HEK293T (cell line): ENCODE data around the gene PTEN.

Experiments used
- CTCF ChIA-PET: fragments of 350-600 bp; formaldehyde crosslinking; extraction: SDS; loops from one replicate; lab custom pipeline; 2021; ENCODE audit warnings: antibody characterized with exemption, inconsistent platforms; lab: Yijun Ruan, JAX
- POLR2A ChIA-PET: fragments of 350-600 bp; formaldehyde crosslinking; extraction: SDS; loops from one replicate; lab custom pipeline; 2020; ENCODE audit warnings: antibody characterized with exemption, inconsistent platforms; lab: Yijun Ruan, JAX
- DNase-seq: peaks from one replicate; pipeline ENCODE4 v3.0.0; 2012; ENCODE audit warnings: mixed read lengths; ENCODE audit errors: extremely low spot score
- ARNT ChIP-seq: fragments of 450-650 bp; IDR thresholded peaks from 2 replicates; pipeline ENCODE4 v1.6.1; 2017; ENCODE audit warnings: mild to moderate bottlenecking
- BHLHE40 ChIP-seq: fragments of 450-650 bp; IDR thresholded peaks from 2 replicates; pipeline ENCODE4 v1.6.1; 2016; ENCODE audit warnings: mild to moderate bottlenecking, moderate library complexity, borderline replicate concordance
- CTBP1 ChIP-seq: fragments of 450-650 bp; IDR thresholded peaks from 2 replicates; pipeline ENCODE4 v1.6.1; 2016; ENCODE audit warnings: borderline replicate concordance
- ELF4 ChIP-seq: fragments of 450-650 bp; IDR thresholded peaks from 2 replicates; pipeline ENCODE4 v1.6.1; 2017; ENCODE audit warnings: antibody characterized with exemption
- FOXA1 ChIP-seq: fragments of 450-650 bp; IDR thresholded peaks from 2 replicates; pipeline ENCODE4 v1.6.1; 2016; ENCODE audit warnings: mild to moderate bottlenecking
- FOXK2 ChIP-seq: fragments of 450-650 bp; IDR thresholded peaks from 2 replicates; pipeline ENCODE4 v1.6.1; 2016; ENCODE audit warnings: mild to moderate bottlenecking
- FOXM1 ChIP-seq: fragments of 450-650 bp; IDR thresholded peaks from 2 replicates; pipeline ENCODE4 v1.6.1; 2017; ENCODE audit warnings: mild to moderate bottlenecking, borderline replicate concordance
- HDGF ChIP-seq: fragments of 450-650 bp; IDR thresholded peaks from 2 replicates; pipeline ENCODE4 v1.6.1; 2017; ENCODE audit warnings: antibody characterized with exemption, borderline replicate concordance
- L3MBTL2 ChIP-seq: fragments of 450-650 bp; conservative IDR thresholded peaks from 2 replicates; pipeline ENCODE4 v1.6.1; 2016; ENCODE audit warnings: mild to moderate bottlenecking
- LEF1 ChIP-seq: fragments of 450-650 bp; IDR thresholded peaks from 2 replicates; pipeline ENCODE4 v1.6.1; 2017; ENCODE audit warnings: mild to moderate bottlenecking, borderline replicate concordance
- NFRKB ChIP-seq: fragments of 450-650 bp; IDR thresholded peaks from 2 replicates; pipeline ENCODE4 v1.6.1; 2016; ENCODE audit warnings: mild to moderate bottlenecking, moderate library complexity
- PKNOX1 ChIP-seq: fragments of 450-650 bp; IDR thresholded peaks from 2 replicates; pipeline ENCODE4 v1.6.1; 2016
- SP1 ChIP-seq: fragments of 450-650 bp; IDR thresholded peaks from 2 replicates; pipeline ENCODE4 v1.6.1; 2017
- SUZ12 ChIP-seq: fragments of 450-650 bp; IDR thresholded peaks from 2 replicates; pipeline ENCODE4 v1.6.1; 2016; ENCODE audit warnings: mild to moderate bottlenecking
- TARDBP ChIP-seq: fragments of 450-650 bp; IDR thresholded peaks from 2 replicates; pipeline ENCODE4 v1.6.1; 2016
- ZNF384 ChIP-seq: fragments of 450-650 bp; IDR thresholded peaks from 2 replicates; pipeline ENCODE4 v1.6.1; 2016

Gene PTEN

GRCh38 chr10:87836098-87836497, 27.3 kb upstream of the PTEN start:
- POLR2A ChIA-PET = no interaction called here
- DNase-seq = no peak
- TF ChIP-seq ZNF384 = no peak
- no peak for TF ChIP-seq SUZ12
- no peak for TF ChIP-seq ELF4
- no peak for TF ChIP-seq FOXM1
- no peak for TF ChIP-seq LEF1
- TF ChIP-seq FOXK2 = no peak
- TF ChIP-seq TARDBP = no peak
- TF ChIP-seq HDGF = no peak
- TF ChIP-seq SP1 = no peak
- no peak for TF ChIP-seq CTBP1
- no peak for TF ChIP-seq ARNT
- no peak for TF ChIP-seq NFRKB
- TF ChIP-seq PKNOX1 = no peak
- TF ChIP-seq L3MBTL2 = no peak
- no peak for TF ChIP-seq FOXA1
- no peak for TF ChIP-seq BHLHE40
- CTCF ChIA-PET = no interaction called here

- TF ChIP-seq FOXM1 (no peak), HDGF (no peak), PKNOX1 (no peak), BHLHE40 (no peak), SP1 (no peak), FOXA1 (no peak), CTBP1 (no peak), FOXK2 (no peak), ARNT (no peak), L3MBTL2 (no peak), SUZ12 (no peak), LEF1 (no peak), ELF4 (no peak), ZNF384 (no peak), NFRKB (no peak), TARDBP (no peak)
- CTCF ChIA-PET = no interaction called here
Observed at GRCh38 chr10:87837445-87837844, 26.0 kb upstream of the PTEN start.

GRCh38 chr10:87838650-87839049, 24.8 kb upstream of the PTEN start:
- ChIA-PET POLR2A (no interaction called here), CTCF (interaction anchor here (0.6 to 1.3 kb wide), 2 partner anchors 11 to 655 kb away, joined by 3 to 4 read pairs; no protein-coding TSS in a partner anchor)
- TF ChIP-seq ARNT = no peak
- no peak for TF ChIP-seq NFRKB
- no peak for TF ChIP-seq CTBP1
- TF ChIP-seq ELF4 = no peak
- no peak for TF ChIP-seq FOXA1
- no peak for TF ChIP-seq SUZ12
- no peak for TF ChIP-seq FOXK2
- no peak for TF ChIP-seq LEF1
- TF ChIP-seq PKNOX1 = no peak
- no peak for TF ChIP-seq BHLHE40
- no peak for TF ChIP-seq FOXM1
- no peak for TF ChIP-seq HDGF
- TF ChIP-seq TARDBP = no peak
- TF ChIP-seq ZNF384 = no peak
- TF ChIP-seq L3MBTL2 = no peak
- TF ChIP-seq SP1 = no peak
- no peak for DNase-seq

More at GRCh38 chr10:87837445-87837844, 26.0 kb upstream of the PTEN start:
- DNase-seq = no peak
- POLR2A ChIA-PET = no interaction called here

GRCh38 chr10:87841186-87841585, 22.2 kb upstream of the PTEN start:
- POLR2A ChIA-PET = no interaction called here
- CTCF ChIA-PET = interaction anchor here (0.6 to 1.0 kb wide), 2 partner anchors 9 to 200 kb away, joined by 3 read pairs; no protein-coding TSS in a partner anchor

More at GRCh38 chr10:87841186-87841585, 22.2 kb upstream of the PTEN start:
- TF ChIP-seq FOXM1 = no peak
- no peak for TF ChIP-seq ZNF384
- no peak for TF ChIP-seq NFRKB
- TF ChIP-seq ARNT = no peak
- TF ChIP-seq BHLHE40 = no peak
- TF ChIP-seq CTBP1 = no peak
- TF ChIP-seq L3MBTL2 = no peak
- no peak for TF ChIP-seq HDGF
- no peak for TF ChIP-seq LEF1
- TF ChIP-seq FOXA1 = no peak
- no peak for TF ChIP-seq SUZ12
- TF ChIP-seq PKNOX1 = no peak
- TF ChIP-seq ELF4 = no peak
- no peak for TF ChIP-seq TARDBP
- TF ChIP-seq SP1 = no peak
- no peak for TF ChIP-seq FOXK2
- DNase-seq = no peak
